ENCODE measurements around the gene SH3TC2.

SH3TC2 gene

GRCh38 chr5:149027636-149028035, 35.2 kb downstream of the SH3TC2 start:
- Mint-ChIP-seq H3K4me1 (ENCODE audit: low read depth) (no peaks in the 10 kb centered on the region), H3K27me3 (peaks cover under 1% of the 10 kb centered on the region), H3K4me3 (no peak overlapping the region), H3K36me3 (no peaks in the 10 kb centered on the region), H3K27ac (no peak overlapping the region), H3K9me3 (ENCODE audit: low read depth) (peaks cover under 1% of the 10 kb centered on the region)

GRCh38 chr5:149024943-149025342, 37.9 kb downstream of the SH3TC2 start:
- peaks cover 6% of the 10 kb centered on the region for H3K9me3 Mint-ChIP-seq (ENCODE audit: low read depth)
- no peak overlapping the region for H3K4me3 Mint-ChIP-seq
- H3K27me3 Mint-ChIP-seq: peaks cover 1% of the 10 kb centered on the region
- H3K4me1 Mint-ChIP-seq (ENCODE audit: low read depth): no peaks in the 10 kb centered on the region
- no peaks in the 10 kb centered on the region for H3K36me3 Mint-ChIP-seq
- H3K27ac Mint-ChIP-seq: no peak overlapping the region

DNA sequence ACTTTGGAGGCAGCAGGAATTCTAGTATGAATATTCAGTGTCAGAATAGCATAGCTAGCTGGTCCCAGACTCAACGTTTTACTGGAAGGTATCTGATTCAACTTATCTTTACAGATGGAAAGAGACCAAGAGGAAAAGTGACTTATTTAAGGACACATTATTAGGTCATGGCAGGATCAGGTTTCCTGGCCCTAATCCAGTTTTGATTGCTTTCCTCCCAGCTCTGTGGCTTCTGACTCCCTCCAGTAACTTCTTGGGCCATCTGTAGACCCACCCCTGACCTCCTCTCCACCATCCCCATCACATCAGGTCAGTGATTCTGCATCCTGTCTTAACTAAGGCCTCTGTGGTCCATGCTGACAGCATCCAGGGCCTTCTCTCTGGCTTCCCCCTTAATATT, 38.4 kb downstream of the SH3TC2 start:
- peaks cover 1% of the 10 kb centered on the region for H3K27me3 Mint-ChIP-seq
- H3K9me3 Mint-ChIP-seq (ENCODE audit: low read depth): peaks cover 6% of the 10 kb centered on the region
- no peak overlapping the region for H3K27ac Mint-ChIP-seq
- H3K4me1 Mint-ChIP-seq (ENCODE audit: low read depth): no peaks in the 10 kb centered on the region
- H3K36me3 Mint-ChIP-seq: no peaks in the 10 kb centered on the region
- H3K4me3 Mint-ChIP-seq: no peak overlapping the region

GRCh38 chr5:149022200-149022599, 40.7 kb downstream of the SH3TC2 start:
- Mint-ChIP-seq H3K4me3 (no peak overlapping the region), H3K36me3 (no peaks in the 10 kb centered on the region), H3K27ac (no peak overlapping the region), H3K9me3 (ENCODE audit: low read depth) (peaks cover 6% of the 10 kb centered on the region), H3K27me3 (peaks cover 9% of the 10 kb centered on the region), H3K4me1 (ENCODE audit: low read depth) (no peaks in the 10 kb centered on the region)

DNA sequence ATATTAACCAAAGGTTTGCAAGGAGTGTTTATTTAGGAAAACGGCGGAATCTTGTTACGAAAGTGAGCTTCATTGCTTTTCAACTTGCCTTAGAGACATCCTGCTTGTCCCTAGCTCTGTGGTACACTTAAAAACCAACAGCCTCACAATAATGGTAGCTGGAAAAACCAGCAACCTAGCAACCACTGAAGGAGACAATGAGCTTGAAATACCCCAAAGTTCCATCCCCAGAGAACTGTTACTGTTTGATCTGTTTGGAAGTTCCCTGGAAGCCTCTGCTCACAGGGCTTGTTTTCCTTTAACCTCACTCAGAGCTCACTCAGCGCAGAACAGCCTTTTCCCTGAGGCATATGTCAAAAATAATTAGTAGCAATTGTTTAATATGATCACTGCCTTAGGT, 43.2 kb downstream of the SH3TC2 start:
- Mint-ChIP-seq H3K4me1 (ENCODE audit: low read depth) (no peaks in the 10 kb centered on the region), H3K36me3 (no peaks in the 10 kb centered on the region), H3K9me3 (ENCODE audit: low read depth) (peaks cover 6% of the 10 kb centered on the region), H3K4me3 (no peak overlapping the region), H3K27me3 (peaks cover 9% of the 10 kb centered on the region), H3K27ac (no peak overlapping the region)

GRCh38 chr5:149018909-149019443, 43.9 kb downstream of the SH3TC2 start:
- Mint-ChIP-seq H3K27ac (no peak overlapping the region), H3K4me1 (ENCODE audit: low read depth) (no peaks in the 10 kb centered on the region), H3K36me3 (no peaks in the 10 kb centered on the region), H3K27me3 (peaks cover 9% of the 10 kb centered on the region), H3K4me3 (no peak overlapping the region), H3K9me3 (ENCODE audit: low read depth) (peaks cover 6% of the 10 kb centered on the region)

GRCh38 chr5:149017636-149018035, 45.2 kb downstream of the SH3TC2 start:
- no peaks in the 10 kb centered on the region for H3K4me1 Mint-ChIP-seq (ENCODE audit: low read depth)
- H3K27ac Mint-ChIP-seq: no peak overlapping the region
- H3K9me3 Mint-ChIP-seq (ENCODE audit: low read depth): peaks cover 6% of the 10 kb centered on the region
- peaks cover 8% of the 10 kb centered on the region for H3K27me3 Mint-ChIP-seq
- no peak overlapping the region for H3K4me3 Mint-ChIP-seq
- no peaks in the 10 kb centered on the region for H3K36me3 Mint-ChIP-seq

GRCh38 chr5:149015561-149015960, 47.3 kb downstream of the SH3TC2 start:
- peaks cover 7% of the 10 kb centered on the region for H3K27me3 Mint-ChIP-seq
- no peaks in the 10 kb centered on the region for H3K36me3 Mint-ChIP-seq
- H3K27ac Mint-ChIP-seq: no peak overlapping the region
- H3K9me3 Mint-ChIP-seq (ENCODE audit: low read depth): no peaks in the 10 kb centered on the region
- no peak overlapping the region for H3K4me3 Mint-ChIP-seq
- no peaks in the 10 kb centered on the region for H3K4me1 Mint-ChIP-seq (ENCODE audit: low read depth)

- H3K9me3 Mint-ChIP-seq (ENCODE audit: low read depth): no peaks in the 10 kb centered on the region
- H3K36me3 Mint-ChIP-seq: no peaks in the 10 kb centered on the region
- H3K4me3 Mint-ChIP-seq: no peak overlapping the region
- H3K27ac Mint-ChIP-seq: no peak overlapping the region
- no peaks in the 10 kb centered on the region for H3K4me1 Mint-ChIP-seq (ENCODE audit: low read depth)
- peaks cover 7% of the 10 kb centered on the region for H3K27me3 Mint-ChIP-seq
Measured at GRCh38 chr5:149015126-149015525, 47.7 kb downstream of the SH3TC2 start.

GRCh38 chr5:149014571-149015031, 48.3 kb downstream of the SH3TC2 start:
- H3K27ac Mint-ChIP-seq: no peak overlapping the region
- no peak overlapping the region for H3K4me3 Mint-ChIP-seq
- H3K27me3 Mint-ChIP-seq: peaks cover 7% of the 10 kb centered on the region
- H3K4me1 Mint-ChIP-seq (ENCODE audit: low read depth): no peaks in the 10 kb centered on the region
- H3K36me3 Mint-ChIP-seq: no peaks in the 10 kb centered on the region
- H3K9me3 Mint-ChIP-seq (ENCODE audit: low read depth): no peaks in the 10 kb centered on the region

DNA sequence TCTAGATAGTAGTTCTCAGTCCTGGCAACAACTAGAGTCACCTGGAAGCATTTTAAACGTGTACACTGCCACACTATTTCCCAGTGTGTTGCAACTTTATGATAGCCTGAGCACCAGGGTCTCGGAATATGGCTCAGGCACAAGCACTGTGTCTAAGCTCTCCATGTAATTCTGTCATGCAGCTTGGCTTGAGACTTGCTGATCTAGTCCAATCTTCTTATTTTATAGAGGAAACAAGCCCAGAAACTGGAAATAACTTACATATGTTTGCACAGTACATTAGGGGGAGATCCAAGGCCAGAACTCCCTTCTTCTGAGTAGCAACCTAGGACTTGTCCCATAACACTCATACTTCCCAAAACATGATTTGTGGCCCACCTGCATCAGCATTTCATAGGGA, 49.1 kb downstream of the SH3TC2 start:
- H3K4me3 Mint-ChIP-seq: no peak overlapping the region
- H3K36me3 Mint-ChIP-seq: no peaks in the 10 kb centered on the region
- H3K27me3 Mint-ChIP-seq: peaks cover 4% of the 10 kb centered on the region
- H3K27ac Mint-ChIP-seq: no peak overlapping the region
- H3K9me3 Mint-ChIP-seq (ENCODE audit: low read depth): no peaks in the 10 kb centered on the region
- H3K4me1 Mint-ChIP-seq (ENCODE audit: low read depth): no peaks in the 10 kb centered on the region

DNA sequence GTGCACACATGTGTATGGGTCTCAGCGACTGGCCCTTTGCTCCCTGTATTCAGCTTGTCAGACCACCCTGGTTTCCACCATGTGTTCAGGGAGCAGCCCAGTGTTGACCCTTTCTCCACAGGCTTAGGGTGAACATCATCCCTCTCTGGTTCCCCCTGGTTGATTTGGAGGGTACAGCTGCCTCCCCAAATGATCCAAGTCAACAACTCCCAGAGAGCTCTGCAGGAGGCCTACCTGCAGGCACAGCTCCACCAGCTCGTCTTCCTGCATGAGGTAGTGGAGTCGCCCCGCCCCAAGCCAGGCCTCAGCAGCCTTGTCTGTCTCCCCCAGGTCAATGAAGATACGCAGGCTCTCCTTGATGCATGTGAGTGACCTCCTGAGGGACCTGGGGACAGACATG, 50.5 kb downstream of the SH3TC2 start:
- no peak overlapping the region for H3K27ac Mint-ChIP-seq
- H3K36me3 Mint-ChIP-seq: no peaks in the 10 kb centered on the region
- no peak overlapping the region for H3K4me3 Mint-ChIP-seq
- H3K4me1 Mint-ChIP-seq (ENCODE audit: low read depth): no peaks in the 10 kb centered on the region
- H3K27me3 Mint-ChIP-seq: no peaks in the 10 kb centered on the region
- no peaks in the 10 kb centered on the region for H3K9me3 Mint-ChIP-seq (ENCODE audit: low read depth)

- H3K27me3 Mint-ChIP-seq: no peaks in the 10 kb centered on the region
Measured at GRCh38 chr5:149011728-149012127, 51.1 kb downstream of the SH3TC2 start.

DNA sequence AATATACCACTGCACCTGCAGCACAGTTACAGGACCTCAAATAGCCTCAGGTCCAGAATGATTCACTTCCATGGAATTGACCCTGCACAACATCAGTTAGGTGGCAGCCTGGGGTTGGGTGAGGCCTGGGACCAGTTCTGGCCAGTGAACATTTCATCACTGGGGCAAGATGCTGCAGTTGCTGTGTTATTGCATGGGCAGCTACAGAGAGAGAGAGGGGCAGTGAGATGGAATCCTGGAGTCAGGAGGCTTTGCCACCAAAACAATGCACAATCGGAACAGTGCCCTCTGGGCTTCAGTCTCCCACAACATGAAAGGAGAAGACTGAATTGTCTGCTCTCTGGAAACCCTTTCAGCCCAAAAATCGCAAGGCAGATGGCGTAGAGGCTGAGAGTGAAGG, 51.8 kb downstream of the SH3TC2 start:
- Mint-ChIP-seq H3K4me3 (no peak overlapping the region), H3K9me3 (ENCODE audit: low read depth) (no peaks in the 10 kb centered on the region), H3K27me3 (no peaks in the 10 kb centered on the region), H3K36me3 (no peaks in the 10 kb centered on the region), H3K27ac (no peak overlapping the region), H3K4me1 (ENCODE audit: low read depth) (no peaks in the 10 kb centered on the region)

More at GRCh38 chr5:149011728-149012127, 51.1 kb downstream of the SH3TC2 start:
- Mint-ChIP-seq H3K4me3 (no peak overlapping the region), H3K36me3 (no peaks in the 10 kb centered on the region), H3K4me1 (ENCODE audit: low read depth) (no peaks in the 10 kb centered on the region), H3K27ac (no peak overlapping the region), H3K9me3 (ENCODE audit: low read depth) (no peaks in the 10 kb centered on the region)

DNA sequence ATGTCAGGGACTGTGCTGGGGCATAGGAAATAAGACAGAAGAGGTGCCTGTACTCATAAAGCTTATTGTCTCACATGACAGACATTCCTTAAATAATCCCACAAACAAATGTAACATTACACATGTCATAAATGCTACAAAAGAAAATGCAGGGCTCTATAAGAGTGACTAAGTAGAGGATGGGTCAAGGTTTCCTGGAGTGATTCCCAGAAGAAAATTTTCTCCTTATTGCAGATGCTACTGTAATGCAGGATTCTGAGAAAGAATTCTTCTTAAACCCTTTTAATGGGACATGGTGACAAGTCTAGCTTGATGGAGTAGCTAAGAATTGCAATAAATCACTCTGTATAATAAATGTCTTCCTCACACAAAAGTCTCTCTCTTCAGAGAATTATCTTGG, 55.7 kb downstream of the SH3TC2 start:
- Mint-ChIP-seq H3K36me3 (no peaks in the 10 kb centered on the region), H3K4me1 (ENCODE audit: low read depth) (no peaks in the 10 kb centered on the region), H3K27me3 (no peaks in the 10 kb centered on the region), H3K4me3 (no peak overlapping the region), H3K9me3 (ENCODE audit: low read depth) (no peaks in the 10 kb centered on the region), H3K27ac (no peak overlapping the region)

DNA sequence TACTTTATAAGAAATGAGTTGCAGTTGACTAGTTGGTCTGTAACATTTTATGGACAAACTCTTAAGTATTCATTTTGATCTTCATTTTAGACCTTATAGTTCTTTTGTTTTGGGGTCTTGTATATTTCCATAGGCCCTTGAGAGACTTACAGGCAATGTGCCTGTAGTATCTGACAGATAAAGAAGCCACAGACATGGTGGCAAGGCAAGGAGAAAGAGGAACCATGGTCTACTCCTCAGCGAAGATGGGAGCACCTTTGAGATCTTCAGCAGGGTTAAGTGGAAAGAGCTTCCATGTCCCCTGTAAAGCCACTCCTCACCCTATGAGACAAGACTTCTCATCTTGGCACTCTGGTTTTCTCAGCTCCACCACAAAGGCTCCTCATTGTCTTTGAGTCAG, 56.4 kb downstream of the SH3TC2 start:
- Mint-ChIP-seq H3K27me3 (peaks cover 3% of the 10 kb centered on the region), H3K36me3 (no peaks in the 10 kb centered on the region), H3K27ac (no peak overlapping the region), H3K4me3 (no peak overlapping the region), H3K4me1 (ENCODE audit: low read depth) (no peaks in the 10 kb centered on the region), H3K9me3 (ENCODE audit: low read depth) (no peaks in the 10 kb centered on the region)
